Astrocyte of the cerebellum (primary cell): ENCODE results near the gene AGPS.

ENCODE experiments used
- DNase-seq: peaks from one replicate; pipeline ENCODE4 v3.0.0-alpha.2; 2011; ENCODE audit warnings: low read depth
- H3K4me3 ChIP-seq: 2 replicates; pipeline ENCODE4 v1.5.1; 2011; ENCODE audit warnings: mild to moderate bottlenecking, low read depth, low read length, moderate library complexity
- in situ Hi-C: cut with HindIII; loops from 2 replicates; pipeline ENCODE4 v1.10.0; 2017; ENCODE audit warnings: low sequenced_read_pairs
- TF ChIP-seq, protein P1 (sequence below): IDR thresholded peaks from 2 replicates; pipeline ENCODE4 v1.5.1; 2012; ENCODE audit warnings: low read length, low read depth, moderate library complexity, mild to moderate bottlenecking; ENCODE audit errors: missing control alignments

The AGPS gene

DNA sequence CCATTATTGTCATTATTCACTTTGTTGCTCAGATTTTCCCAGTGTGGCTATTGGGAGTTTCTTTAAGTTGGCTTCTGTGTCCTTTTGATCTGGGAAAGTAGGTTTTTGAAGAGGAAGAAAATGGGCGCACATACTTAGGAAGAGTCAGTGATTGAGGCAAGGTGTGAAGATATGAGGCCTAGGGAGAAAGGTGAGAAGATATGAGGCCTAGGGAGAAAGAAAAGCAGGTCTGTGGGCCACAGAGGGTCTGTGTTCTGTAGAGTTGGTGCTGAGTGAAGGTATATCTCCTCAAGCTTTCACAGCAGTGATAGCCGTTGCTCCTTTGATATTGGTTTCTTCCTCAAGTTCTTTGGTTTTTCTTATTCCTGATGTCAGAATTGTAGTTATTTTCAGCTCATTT is 126.2 kb downstream of the AGPS start:
- TF ChIP-seq, protein P1, sequence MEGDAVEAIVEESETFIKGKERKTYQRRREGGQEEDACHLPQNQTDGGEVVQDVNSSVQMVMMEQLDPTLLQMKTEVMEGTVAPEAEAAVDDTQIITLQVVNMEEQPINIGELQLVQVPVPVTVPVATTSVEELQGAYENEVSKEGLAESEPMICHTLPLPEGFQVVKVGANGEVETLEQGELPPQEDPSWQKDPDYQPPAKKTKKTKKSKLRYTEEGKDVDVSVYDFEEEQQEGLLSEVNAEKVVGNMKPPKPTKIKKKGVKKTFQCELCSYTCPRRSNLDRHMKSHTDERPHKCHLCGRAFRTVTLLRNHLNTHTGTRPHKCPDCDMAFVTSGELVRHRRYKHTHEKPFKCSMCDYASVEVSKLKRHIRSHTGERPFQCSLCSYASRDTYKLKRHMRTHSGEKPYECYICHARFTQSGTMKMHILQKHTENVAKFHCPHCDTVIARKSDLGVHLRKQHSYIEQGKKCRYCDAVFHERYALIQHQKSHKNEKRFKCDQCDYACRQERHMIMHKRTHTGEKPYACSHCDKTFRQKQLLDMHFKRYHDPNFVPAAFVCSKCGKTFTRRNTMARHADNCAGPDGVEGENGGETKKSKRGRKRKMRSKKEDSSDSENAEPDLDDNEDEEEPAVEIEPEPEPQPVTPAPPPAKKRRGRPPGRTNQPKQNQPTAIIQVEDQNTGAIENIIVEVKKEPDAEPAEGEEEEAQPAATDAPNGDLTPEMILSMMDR: no peak
- DNase-seq: no peak
- in situ Hi-C loops: no loop called here

DNA sequence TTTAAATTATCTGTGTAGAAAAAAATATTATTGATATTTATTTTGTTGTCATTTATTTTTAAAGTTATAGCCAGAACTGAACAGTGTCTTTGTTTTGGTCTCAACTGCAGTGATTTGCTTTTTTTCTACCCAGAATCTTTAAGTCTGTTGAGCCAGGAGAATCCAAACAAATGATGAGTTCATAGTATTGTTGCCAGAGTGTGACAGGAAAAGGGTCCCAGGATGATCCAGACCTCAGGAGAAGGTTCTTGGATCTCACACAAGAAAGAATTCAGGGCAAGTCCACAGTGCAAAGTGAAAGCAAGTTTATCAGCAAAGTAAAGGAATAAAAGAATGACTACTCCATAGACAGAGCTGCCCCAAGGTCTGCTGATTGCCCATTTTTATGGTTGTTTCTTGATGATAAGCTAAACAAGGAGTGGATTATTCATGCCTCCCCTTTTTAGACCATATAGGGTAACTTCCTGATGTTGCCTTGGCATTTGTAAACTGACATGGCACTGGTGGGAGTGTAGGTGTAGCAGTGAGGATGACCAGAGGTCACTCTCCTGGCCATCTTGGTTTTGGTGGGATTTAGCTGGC is 127.1 kb downstream of the AGPS start:
- no peak overlapping the region for H3K4me3 ChIP-seq
- in situ Hi-C loops: no loop called here
- DNase-seq: no peak
- TF ChIP-seq, protein P1: no peak

More for the DNA sequence above, 126.2 kb downstream of the AGPS start:
- H3K4me3 ChIP-seq: no peak overlapping the region

DNA sequence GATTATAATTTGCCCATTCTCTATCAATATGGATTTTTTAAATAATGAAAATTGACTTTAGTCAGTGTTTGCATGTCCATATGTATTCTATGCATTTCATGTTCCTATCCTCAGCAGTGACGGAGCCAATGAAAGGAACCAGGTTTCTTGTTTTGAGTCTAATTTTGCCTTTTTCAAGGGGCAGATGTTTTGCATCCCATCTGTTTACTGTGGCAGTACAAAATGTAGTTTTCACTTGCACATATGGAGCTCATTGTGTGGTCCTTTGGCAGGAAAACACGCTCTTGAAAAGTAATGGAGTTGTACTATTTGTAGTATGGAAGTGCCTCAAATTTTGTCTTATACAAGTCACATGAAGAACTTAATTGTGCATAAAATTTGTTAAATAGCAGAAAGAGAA is 127.8 kb downstream of the AGPS start:
- H3K4me3 ChIP-seq: no peak overlapping the region
- no peak for DNase-seq
- TF ChIP-seq, protein P1: no peak
- in situ Hi-C loops: no loop called here

DNA sequence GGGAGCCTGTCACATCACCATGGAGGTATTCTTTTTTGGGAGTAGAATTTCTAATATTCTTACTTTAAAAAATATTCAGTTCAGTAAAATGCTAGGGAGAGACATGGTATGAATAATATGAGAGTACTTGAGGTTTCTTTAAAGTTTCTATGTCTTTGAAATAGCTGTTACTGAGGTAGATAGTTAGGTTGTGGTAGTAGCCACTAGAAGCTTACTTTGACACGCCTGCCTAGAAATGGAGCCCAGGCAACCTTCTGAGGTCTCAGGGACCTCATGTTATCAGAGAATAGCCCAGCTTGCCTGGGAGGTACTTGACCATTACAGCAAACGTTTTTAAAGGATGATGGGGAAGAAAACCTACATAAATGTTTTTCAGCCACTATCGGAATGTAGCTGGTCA is 131.2 kb downstream of the AGPS start:
- no peak for DNase-seq
- H3K4me3 ChIP-seq: no peak overlapping the region
- in situ Hi-C loops: no loop called here
- TF ChIP-seq, protein P1: no peak

- in situ Hi-C loops: no loop called here
- TF ChIP-seq, protein P1: no peak
- no peak overlapping the region for H3K4me3 ChIP-seq
- DNase-seq: no peak
Observed at GRCh38 chr2:177525351-177525924, 132.9 kb downstream of the AGPS start.

- DNase-seq: no peak
- TF ChIP-seq, protein P1: no peak
- in situ Hi-C loops: no loop called here
- H3K4me3 ChIP-seq: no peak overlapping the region
Observed at GRCh38 chr2:177528351-177528933, 135.9 kb downstream of the AGPS start.
